ENCODE measurements around the gene RNLS.

RNLS gene

DNA sequence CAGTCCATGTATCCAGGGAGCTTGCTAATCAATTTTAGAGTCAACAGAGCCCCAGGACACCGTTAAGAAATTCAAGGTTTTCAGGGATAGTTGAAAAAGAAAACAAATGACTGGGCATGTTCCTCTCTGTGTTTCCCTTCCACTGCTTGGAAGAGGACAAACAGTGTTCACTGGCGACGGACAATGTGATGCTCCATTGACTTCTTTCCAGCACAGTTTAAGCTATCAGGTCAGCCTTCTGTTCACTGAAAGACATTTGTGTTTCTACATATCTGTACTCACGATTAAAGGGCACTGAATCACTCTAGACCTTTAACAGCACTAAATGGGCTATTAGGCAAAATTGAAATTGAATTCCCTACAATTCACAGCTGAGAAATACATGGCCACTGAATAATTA lies 123.6 kb downstream of the RNLS start:
- H3K27ac ChIP-seq = no peak overlapping the region
- CTCF ChIA-PET = interaction anchor here (0.7 kb wide), 1 partner anchor 31 kb away, joined by 3 read pairs; no protein-coding TSS in a partner anchor
- DNase-seq (ENCODE audit: low spot score) = no peak
- POLR2A ChIA-PET (ENCODE audit: low non-redundant PET) = no interaction called here
- no peak for TF ChIP-seq CTCF (conservative IDR thresholded peaks at IDR 0.05; ENCODE audit: low read depth)

DNA sequence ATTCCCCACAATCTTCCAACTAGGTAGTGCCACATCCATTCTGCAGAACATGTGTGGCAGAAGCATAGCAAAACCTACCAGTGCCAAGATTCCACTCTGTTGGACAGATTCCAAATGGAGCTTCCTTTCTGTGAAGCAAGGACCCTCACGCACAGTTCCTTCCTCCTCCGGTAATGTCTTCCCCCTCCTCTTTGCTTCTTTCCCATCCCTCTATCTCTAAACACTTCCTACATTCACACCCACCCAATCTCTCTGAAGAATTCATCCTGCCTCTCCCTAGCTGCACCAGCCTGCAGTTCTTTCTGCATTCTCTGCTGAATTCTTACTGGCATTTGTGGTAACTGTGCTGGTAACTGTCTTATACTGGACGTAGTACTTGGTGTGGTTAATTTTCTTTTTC lies 124.9 kb downstream of the RNLS start:
- ChIA-PET POLR2A (ENCODE audit: low non-redundant PET) (no interaction called here), CTCF (interaction anchor here (0.6 to 1.1 kb wide), 3 partner anchors 20 to 504 kb away, joined by 3 to 4 read pairs (median 3); no protein-coding TSS in a partner anchor)
- no peak overlapping the region for H3K27ac ChIP-seq
- DNase-seq (ENCODE audit: low spot score) = no peak
- TF ChIP-seq CTCF (conservative IDR thresholded peaks at IDR 0.05; ENCODE audit: low read depth) = no peak

DNA sequence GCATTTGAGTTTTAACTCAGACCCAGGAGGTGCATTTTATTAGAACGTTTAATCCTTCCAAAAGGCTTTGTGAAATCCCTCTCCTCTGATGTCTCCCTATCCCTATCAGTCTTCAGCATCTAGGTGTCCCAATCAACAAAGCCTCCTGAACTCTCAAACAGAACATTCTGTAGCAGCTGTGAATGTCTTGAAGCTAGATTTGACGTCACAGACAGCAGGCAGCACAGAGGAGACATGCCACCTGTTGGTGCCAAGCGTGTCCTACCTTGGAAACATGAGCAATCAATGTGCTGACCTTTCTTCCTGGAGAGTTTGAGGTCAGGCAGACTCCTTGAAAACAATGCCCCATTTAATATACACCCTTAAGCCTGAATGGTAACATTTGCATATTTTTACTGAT lies 125.5 kb downstream of the RNLS start:
- POLR2A ChIA-PET (ENCODE audit: low non-redundant PET) = no interaction called here
- DNase-seq (ENCODE audit: low spot score) = no peak
- no peak for TF ChIP-seq CTCF (conservative IDR thresholded peaks at IDR 0.05; ENCODE audit: low read depth)
- CTCF ChIA-PET = interaction anchor here (0.6 to 1.1 kb wide), 3 partner anchors 20 to 504 kb away, joined by 3 to 4 read pairs (median 3); no protein-coding TSS in a partner anchor
- H3K27ac ChIP-seq = no peak overlapping the region

- POLR2A ChIA-PET (ENCODE audit: low non-redundant PET) = no interaction called here
- CTCF ChIA-PET = interaction anchor here (0.7 kb wide), 1 partner anchor 367 kb away, joined by 4 read pairs; no protein-coding TSS in a partner anchor
- H3K27ac ChIP-seq = no peak overlapping the region
- DNase-seq (ENCODE audit: low spot score) = peak; percentile 11
- no peak for TF ChIP-seq CTCF (conservative IDR thresholded peaks at IDR 0.05; ENCODE audit: low read depth)
Observed at GRCh38 chr10:88456730-88457129, 126.4 kb downstream of the RNLS start.

- CTCF ChIA-PET = interaction anchor here (0.6 kb wide), 1 partner anchor 661 kb away, joined by 3 read pairs; no protein-coding TSS in a partner anchor
Observed at GRCh38 chr10:88455831-88456230, 127.3 kb downstream of the RNLS start.

GRCh38 chr10:88450201-88450600 lies 132.9 kb downstream of the RNLS start:
- TF ChIP-seq CTCF (conservative IDR thresholded peaks at IDR 0.05; ENCODE audit: low read depth) = no peak
- no peak overlapping the region for H3K27ac ChIP-seq
- POLR2A ChIA-PET (ENCODE audit: low non-redundant PET) = no interaction called here
- DNase-seq (ENCODE audit: low spot score) = no peak
- CTCF ChIA-PET = no interaction called here

More at GRCh38 chr10:88455831-88456230, 127.3 kb downstream of the RNLS start:
- no peak for DNase-seq (ENCODE audit: low spot score)
- TF ChIP-seq CTCF (conservative IDR thresholded peaks at IDR 0.05; ENCODE audit: low read depth) = no peak
- POLR2A ChIA-PET (ENCODE audit: low non-redundant PET) = no interaction called here
- no peak overlapping the region for H3K27ac ChIP-seq
